ENCODE data around the gene FLOT1. TPM values are rescaled to one million over a fixed set of nuclear protein-coding genes. Genes with fewer than 3 reads are reported as not detected.

Gene FLOT1
- total RNA-seq, 1 experiment from 2014 or later, result 172 TPM

DNA sequence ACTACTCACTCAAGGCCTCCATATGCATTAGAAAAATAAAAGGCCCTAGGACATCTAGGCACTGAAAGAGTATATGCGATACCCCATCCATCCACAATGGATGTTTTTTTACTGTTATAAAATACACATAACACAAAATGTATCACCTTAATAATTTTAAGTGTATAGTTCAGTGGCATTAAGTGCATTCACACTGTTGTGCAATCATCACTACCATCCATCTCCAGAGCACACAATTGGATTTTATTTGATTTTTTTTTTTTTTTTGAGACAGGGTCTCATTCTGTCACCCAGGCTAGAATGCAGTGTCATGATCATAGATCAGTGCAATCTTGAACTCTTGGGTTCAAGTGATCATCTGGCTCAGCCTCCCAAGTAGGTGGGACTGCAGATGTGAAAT, 28.2 kb downstream of the FLOT1 start:
- in situ Hi-C loops (cut with HindIII; ENCODE audit: low sequenced_read_pairs), result no loop called here
- DNase-seq (ENCODE audit: low spot score), result no peak

DNA sequence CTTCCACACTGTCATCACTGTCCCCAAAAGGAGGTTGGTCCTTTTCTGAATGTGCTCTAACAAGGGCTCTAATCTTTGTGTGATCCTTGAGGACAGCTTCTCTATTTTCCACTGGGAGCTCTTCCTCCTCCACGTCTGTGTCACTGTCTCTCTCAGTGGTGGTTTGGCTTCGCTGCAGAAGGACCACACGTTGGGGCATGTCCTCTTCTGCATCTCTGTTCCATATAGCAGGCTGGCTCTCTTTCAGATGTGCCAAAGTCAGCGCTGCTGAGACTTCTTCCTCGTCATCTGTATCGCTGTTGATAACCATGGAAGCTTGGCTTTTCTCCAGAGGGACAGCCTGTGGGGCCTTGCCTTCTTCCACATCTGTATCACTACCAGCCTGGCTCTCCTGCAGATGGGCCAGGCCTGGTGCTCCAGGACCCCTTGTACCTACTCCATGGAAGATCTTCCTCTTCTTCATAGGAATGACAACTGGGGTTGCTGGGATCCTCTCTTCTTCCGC, 30.0 kb downstream of the FLOT1 start:
- no peak for DNase-seq (ENCODE audit: low spot score)
- in situ Hi-C loops (cut with HindIII; ENCODE audit: low sequenced_read_pairs), result no loop called here

DNA sequence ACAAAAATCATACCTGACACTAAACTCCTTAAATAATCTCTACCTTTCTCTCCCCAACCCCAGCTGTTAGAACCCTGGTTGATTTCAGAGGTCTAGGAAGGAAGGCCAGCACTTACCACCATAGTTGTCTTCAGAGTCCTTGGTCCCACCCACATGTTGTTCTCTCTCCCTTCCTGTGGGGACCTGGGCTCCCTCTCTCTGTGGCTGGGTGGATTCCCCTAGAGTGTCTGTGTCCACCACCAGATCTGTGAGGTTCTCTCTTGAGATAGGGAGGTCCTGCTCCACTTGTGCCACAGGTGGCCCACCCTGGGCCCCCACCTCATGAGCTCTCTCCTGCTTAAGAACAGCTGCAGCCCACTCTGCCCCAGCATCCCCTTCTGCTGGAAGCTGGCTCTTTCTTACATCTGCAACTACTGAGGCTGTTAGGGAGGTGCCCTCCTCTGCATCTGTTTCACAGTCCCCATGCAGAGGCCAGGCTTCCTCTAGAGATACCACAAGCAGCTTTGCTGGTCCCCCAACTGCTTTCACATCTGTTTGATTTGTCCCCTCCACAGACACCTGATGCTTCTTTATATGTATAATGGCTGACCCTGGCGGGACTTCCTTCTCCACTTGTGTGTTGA, 30.6 kb downstream of the FLOT1 start:
- in situ Hi-C loops (cut with HindIII; ENCODE audit: low sequenced_read_pairs), result no loop called here
- no peak for DNase-seq (ENCODE audit: low spot score)

DNA sequence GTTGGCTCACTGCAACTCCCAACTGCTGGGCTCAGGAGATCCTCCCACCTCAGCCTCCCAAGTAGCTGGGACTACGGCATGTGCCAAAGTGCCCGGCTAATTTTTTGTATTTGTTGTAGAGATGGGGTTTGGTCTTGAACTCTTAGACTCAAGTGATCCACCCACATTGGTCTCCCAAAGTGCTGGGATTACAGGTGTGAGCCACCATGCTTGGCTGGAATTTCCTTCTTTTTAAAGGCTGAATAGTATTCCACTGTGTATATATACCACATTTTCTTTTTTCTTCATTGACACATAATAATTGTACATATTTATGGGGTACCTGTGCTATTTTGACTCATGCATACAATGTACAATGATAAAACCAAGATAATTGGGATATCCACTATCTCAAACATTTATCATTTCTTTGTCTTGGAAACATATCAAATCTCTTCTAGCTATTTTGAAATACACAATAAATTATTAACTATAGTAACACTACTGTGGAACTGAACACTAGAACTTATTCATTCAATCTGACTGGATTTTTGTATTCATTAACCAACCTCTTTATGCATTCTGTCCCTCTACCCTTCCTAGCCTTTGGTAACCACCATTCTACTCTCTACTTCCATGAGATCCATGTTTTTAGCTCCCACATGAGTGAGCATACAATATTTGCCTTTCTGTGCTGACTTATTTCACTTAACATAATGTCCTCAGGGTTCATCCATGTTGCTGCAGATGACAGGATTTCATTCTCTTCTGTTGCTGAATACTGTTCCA, 33.2 kb downstream of the FLOT1 start:
- DNase-seq (ENCODE audit: low spot score), result no peak
- in situ Hi-C loops (cut with HindIII; ENCODE audit: low sequenced_read_pairs), result no loop called here

DNA sequence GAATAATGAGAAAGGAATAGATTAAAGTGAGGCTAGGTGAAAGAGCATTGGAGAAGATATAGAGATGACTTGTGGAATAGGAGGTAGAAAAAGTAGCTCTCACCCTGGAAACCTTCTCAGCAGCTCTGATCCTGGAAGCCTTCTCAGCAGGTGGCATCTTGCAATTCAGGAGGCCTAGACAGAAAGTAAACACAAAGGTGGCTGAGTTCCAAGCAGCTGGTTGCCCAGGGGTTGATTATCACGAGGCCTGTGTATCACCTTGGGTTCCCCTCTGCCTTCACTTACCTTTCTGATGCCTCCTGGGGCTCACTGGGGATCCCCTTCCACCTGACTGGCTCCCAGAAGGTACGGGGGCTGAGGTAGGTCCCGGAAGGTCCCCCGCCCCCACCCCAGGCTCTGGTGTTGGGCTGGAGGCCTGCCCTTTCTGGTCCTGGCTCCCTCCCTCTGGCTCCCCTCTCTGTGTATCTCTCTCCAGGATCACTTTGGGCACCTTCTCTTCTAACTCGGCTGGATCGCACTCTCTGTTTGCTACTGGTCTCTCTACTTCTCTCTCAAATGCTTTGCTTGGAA, 35.1 kb downstream of the FLOT1 start:
- in situ Hi-C loops (cut with HindIII; ENCODE audit: low sequenced_read_pairs), result no loop called here
- no peak for DNase-seq (ENCODE audit: low spot score)

DNA sequence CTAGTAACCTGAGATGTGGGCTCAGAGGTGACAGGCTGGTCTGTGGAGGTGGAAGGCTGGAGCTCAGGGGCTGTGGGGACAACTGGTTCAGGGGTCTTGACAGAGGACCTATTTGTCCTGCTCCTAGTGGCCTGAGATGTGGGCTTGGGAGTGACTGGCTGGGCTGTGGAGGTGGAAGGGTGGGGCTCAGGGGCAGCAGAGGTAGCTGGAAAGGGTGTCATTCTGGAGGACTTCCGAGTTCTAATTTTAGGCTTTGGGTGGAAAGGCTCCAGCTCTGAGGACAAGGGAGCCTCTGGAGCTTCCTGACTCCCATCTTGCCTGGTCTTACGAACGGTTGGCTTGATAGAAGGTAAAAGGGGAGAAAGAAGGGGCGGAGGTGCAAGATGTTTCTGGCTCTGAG, 36.9 kb downstream of the FLOT1 start:
- in situ Hi-C loops (cut with HindIII; ENCODE audit: low sequenced_read_pairs), result no loop called here
- DNase-seq (ENCODE audit: low spot score), result no peak

DNA sequence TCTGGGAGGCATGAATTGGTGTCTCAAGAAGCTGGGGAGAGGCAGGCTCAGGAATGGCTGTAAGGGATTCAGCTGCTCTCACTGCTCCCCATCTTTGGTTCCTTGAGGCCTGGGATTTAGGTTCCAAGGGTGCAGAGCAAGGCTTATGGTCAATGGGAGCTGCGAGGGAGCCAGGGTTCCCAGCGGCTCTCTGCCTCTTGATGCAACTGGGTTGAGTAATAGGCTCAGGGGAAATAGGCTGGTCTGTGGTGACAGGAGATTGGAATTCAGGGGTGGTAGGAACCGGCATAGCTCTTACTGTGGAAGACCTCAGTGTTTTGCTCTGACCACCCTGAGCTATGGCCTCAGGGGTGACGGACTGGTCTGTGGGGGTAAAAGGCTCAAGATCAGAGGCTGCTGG, 38.7 kb downstream of the FLOT1 start:
- in situ Hi-C loops (cut with HindIII; ENCODE audit: low sequenced_read_pairs), result no loop called here
- DNase-seq (ENCODE audit: low spot score), result no peak

DNA sequence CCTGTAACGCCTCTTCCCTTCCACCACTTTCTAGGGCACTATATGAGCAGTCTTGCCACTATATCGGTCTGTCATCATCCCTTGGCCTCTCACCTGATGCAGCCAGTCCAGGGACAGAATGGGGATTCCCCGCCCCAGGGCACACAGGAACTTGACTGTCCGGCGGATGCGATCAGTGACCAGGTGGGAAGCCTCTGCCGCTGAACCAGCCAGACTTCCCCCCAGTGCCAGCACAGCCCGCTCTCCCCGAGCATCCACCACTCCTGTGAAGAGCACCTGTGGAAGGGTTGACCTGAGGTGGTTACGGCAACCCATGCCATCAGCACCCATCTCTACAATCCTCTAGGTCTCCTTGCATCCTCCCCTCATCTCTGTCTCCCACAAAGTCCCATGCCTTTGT, 39.5 kb downstream of the FLOT1 start:
- in situ Hi-C loops (cut with HindIII; ENCODE audit: low sequenced_read_pairs), result no loop called here
- DNase-seq (ENCODE audit: low spot score), result no peak

DNA sequence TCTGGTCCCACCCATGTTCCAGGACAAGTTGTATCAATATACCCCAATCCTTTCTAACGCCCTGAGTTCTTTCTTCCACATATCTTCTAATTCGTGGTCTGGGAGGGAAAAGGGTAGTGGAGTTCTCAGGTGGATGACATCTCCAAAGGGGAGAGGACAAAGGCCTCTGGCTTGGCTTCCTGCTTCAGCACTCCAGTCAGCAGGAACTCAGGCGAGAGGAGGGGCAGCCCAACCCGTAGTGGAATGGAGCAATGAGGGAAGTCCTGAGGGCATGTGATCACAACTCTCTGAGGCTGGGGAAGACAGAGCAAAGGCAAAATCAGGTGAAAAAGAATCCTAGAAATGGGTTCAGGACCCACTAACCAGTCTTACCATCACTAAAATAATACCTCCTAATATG, 42.1 kb downstream of the FLOT1 start:
- DNase-seq (ENCODE audit: low spot score), result no peak
- in situ Hi-C loops (cut with HindIII; ENCODE audit: low sequenced_read_pairs), result no loop called here

DNA sequence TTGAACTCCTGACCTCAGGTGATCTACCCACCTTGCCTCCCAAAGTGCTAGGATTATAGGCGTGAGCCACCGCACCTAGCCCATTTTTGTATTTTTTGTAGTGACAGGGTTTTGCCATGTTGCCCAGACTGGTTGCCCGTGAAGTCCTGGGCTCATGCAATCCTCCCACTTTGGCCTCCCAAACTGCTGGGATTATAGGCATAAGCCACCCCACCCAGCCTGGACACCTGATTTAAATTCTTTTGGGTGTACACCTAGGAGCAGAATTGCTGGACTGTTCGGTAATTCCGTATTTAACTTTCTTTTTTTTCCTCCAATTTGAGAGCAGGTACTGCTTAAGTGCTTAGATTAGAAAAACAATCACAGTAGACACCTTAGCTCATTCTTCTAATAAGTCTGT, 46.1 kb downstream of the FLOT1 start:
- in situ Hi-C loops (cut with HindIII; ENCODE audit: low sequenced_read_pairs), result no loop called here

DNA sequence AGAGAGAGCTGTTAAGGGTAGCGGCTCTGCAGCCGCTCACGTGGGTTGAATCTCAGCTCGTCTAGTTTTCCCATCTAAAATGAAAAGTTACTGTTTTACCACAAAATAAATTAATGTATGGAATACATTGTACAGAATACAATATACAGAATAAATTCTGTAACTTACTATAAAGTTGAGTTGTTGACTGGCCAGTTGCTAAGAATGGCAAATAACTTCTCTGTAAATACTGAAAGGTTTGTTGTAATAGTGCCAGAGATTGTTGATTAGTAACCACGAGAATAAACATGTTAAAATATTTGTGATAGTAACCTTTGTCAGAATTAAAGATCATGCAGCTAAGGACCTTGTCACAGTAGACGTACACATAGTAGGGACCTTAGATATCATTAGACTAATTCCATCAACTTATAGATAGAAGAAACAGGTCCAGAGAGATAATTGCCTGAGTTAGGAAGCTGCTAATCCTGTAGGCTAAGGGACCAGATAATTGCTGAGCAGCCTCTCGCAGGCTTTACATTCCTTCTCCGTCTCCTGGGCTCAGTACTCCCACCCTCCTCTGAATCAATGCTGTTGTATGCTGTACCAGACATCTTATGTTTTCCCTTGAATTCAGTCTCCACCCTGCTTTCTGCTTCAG, 51.2 kb downstream of the FLOT1 start:
- DNase-seq (ENCODE audit: low spot score), result peak; percentile 17
- in situ Hi-C loops (cut with HindIII; ENCODE audit: low sequenced_read_pairs), result no loop called here

More for the DNA sequence above, 46.1 kb downstream of the FLOT1 start:
- DNase-seq (ENCODE audit: low spot score), result no peak

DNA sequence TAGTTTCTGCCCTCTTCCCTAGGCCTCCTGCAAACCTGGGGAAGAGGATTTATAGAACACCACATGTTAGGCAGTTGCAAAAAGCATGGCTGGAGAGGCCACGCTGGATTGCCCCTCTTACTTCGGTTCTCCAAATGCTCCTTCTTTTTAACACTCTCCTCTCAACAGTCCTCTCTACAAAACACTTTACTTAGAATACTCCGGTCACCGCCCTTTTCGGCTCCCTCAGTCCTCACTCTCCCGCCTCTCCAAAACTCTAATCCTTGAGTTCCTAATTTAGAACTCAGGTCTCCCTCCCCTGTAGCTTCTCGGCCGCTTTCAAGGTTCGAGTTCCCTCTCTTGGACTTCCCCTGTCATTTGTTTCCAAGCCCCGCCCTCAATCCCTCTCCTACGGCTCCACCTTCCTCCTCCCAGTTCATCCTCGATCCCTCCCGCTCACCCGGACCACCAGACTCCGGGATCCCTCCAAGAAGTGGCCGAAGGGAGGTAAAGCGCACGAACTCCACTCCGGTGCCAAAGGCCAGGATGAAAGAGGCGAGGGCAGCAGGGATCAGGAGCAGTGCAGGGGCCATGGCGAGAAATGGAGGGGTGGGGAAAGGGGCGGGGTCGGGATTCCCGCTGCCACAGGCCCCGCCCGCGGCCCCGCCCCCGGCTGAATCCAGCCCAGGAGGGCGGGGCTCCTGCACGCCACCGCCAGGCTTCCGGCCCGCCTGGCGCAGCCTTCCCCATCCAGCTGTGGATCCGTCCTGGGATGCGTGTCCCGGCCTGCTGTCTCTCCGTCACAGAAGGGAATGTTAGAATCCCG, 51.9 kb downstream of the FLOT1 start, which contains the start of gene NRM:
Gene NRM, minus strand, starts transcription at position 582 of the 805 bp plus-strand sequence. Its CDS starts 10 bp downstream, at position 572.
- in situ Hi-C loops (cut with HindIII; ENCODE audit: low sequenced_read_pairs), result no loop called here
- peak; percentile 84 for DNase-seq (ENCODE audit: low spot score)

DNA sequence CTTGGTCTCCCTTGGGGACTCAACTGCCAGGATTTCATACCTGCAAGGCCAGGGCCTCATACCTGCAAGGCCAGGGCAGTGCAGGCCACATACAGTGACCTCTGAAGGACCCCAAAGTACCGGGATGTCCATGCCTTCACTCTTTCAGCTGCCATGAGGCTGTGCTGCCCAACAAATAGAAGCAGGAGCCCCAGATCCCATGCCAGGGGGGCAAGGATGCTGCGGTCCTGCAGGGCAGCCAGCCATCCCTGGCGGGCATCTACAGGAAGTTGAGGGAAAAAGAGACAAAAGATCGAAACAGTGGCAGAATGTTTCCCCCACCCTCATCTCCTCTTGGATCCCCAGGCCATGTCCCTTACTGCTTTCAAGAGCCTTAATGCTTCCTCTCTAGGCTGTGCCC, 52.5 kb downstream of the FLOT1 start:
- in situ Hi-C loops (cut with HindIII; ENCODE audit: low sequenced_read_pairs), result no loop called here
- DNase-seq (ENCODE audit: low spot score), result no peak

DNA sequence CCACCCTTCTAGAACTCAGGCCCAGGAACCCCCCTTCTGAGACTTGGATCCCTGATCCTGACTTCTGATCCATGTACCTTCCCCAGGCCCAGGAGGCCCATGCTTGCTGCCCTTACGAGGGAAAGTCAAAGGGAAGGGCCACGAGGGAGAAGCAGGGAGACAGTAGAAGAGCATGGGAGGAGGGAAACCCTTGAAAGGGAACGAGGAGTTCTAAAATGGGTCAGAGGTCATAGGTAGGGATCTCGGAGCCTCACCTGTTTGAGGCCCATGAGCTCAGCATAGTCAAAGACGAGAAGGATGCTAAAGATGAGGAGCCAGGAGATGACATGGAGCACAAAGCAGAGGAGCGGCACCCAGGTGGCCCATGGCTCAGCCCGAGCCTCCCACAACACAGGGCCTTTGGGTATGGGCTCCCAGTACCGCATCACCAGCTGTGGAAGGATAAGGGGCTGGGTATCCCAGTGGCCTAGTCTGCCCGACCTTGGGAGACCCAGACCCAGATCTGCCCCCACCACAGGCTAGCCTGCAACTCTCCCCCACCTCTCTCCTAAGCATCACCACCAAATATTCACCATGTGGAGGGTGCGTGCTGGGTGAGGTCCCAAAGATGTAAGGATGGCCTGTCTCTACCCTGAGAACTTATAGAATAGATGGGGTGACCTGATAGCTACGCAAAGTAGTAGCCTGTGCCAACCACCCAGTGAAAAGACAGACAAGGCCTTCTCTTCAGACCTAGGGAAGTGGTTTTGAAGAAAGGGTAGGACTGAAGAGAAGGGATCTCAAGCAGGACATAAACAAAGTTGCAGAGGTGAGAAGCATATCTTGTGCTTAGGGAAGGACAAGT, 53.2 kb downstream of the FLOT1 start:
- DNase-seq (ENCODE audit: low spot score), result no peak
- in situ Hi-C loops (cut with HindIII; ENCODE audit: low sequenced_read_pairs), result no loop called here

DNA sequence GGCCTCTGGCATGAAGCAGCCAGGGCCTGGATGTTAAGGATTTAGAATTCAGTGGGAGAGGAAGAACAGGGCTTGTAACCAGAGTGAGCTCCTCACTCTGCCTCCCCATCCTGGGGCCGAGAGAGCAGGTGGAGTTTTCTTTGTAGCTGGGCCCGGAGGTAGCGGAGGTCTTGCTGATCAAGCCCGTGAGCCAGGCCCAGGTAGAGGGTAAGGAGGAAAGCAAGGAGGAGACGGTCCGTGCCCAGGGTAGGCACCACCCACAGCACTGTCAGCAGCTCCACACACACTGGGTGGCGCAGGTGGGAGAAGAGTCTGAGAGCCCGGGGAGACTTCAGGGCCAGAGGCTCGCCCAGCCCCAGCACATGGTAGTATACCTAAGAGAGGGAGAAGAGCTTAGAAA, 53.9 kb downstream of the FLOT1 start:
- no peak for DNase-seq (ENCODE audit: low spot score)
- in situ Hi-C loops (cut with HindIII; ENCODE audit: low sequenced_read_pairs), result no loop called here

DNA sequence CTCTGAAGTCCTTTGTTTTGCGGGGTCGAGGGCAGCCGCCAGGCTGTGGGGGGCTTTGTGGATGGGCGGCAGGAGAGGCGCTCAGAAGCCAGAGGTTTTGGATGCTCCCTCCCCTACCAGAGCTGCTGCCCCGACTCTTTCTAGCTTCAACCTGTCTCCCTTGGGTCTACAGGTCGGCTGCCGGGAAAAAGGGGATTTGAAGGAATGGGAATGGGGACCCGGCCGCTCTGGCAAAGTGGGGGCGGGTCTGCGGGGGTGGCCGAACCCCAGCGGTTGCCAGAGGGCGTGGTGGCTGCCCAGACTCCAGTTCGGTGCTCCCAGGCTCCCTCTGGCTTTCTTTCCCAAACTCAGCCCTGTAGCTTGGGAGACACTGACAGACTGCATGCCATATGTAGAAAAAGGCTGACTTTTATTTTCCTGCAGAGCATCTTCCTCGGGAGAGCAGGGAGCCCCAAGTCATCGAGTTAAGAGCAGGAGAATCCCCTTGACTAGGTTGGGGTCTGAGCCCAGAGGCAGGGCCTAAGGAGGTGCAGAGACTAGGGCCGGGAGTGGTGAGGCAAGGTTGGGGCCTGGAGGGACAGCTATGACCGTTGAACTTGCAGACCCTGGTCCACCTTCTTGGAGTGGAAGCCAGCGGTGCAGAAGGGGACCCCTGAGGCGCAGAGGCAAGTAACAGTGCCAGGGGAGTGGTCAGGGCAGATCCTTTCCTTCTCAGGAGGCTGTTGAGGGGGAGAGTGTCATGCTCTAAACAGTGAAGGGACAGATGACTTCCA, 54.6 kb downstream of the FLOT1 start:
- in situ Hi-C loops (cut with HindIII; ENCODE audit: low sequenced_read_pairs), result no loop called here
- peak; percentile 33 for DNase-seq (ENCODE audit: low spot score)

DNA sequence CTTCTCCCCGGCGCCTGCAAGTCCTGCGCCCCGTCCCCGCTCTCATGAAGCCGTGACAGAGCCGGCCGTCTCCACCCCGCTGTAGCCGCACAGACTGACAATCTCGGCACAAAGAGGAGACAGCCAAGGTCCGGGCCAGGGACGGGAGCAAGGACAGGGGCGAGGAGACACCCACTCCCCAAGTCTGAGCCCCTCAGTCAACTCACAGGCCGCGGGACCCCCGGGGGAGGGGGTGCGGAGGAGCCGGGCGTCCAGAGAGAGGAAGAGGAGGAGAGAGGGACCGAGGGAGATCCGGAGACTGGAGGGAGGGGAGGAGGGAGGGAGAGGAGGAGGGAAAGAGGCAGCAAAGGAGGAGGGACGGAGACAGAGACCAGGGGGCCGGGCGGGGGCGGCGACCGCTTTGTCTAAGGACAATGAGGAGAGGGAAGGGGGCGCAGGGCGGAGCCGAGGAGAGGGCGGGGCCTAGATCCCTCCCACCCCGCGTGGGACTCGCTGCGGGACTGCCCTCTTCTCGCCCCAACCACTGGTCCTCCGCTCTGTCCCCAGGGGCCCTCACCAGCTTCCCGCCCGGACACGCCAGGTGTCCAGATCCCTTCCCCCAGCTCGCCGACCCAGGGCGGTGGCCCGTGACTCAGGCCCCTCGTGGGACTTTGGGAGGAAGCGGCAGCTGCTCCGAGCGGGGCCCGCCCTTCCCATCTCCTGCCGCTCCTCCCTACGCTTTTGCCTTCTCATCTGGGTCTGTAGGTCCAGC, 55.4 kb downstream of the FLOT1 start:
- DNase-seq (ENCODE audit: low spot score), result peak; percentile 63
- in situ Hi-C loops (cut with HindIII; ENCODE audit: low sequenced_read_pairs), result no loop called here

Measured in G401 (cell line).